Esophagus (tissue), 2 donors: ENCODE data around the gene SIPA1L2. TPM values are rescaled to one million over a fixed set of nuclear protein-coding genes. Genes with fewer than 3 reads are reported as not detected.
A peak's percentile ranks its signal among the peaks of the same experiment; 100 is the strongest.
"Not testable (repeated sequence)": the region's sequence is repeated elsewhere in the genome, so short reads cannot be mapped to it uniquely, and the experiment has no call there.

ENCODE experiments used
- H3K27ac ChIP-seq, 2 donors: one replicate each; pipeline ENCODE4 v1.5.1; 2013; ENCODE audit warnings: low read depth in 2 of 2, mild to moderate bottlenecking in 2 of 2, inconsistent platforms in 1 of 2, low read length in 1 of 2, moderate library complexity in 1 of 2
- H3K27me3 ChIP-seq, 2 donors: one replicate each; pipeline ENCODE4 v1.6.1; 2013; ENCODE audit warnings: low read length in 2 of 2, control low read depth in 1 of 2, mild to moderate bottlenecking in 1 of 2; ENCODE audit not compliant: insufficient read depth in 2 of 2, control insufficient read depth in 1 of 2
- H3K36me3 ChIP-seq, 2 donors: one replicate each; pipeline ENCODE4 v1.6.1; 2013; ENCODE audit warnings: low read length in 1 of 2; ENCODE audit not compliant: control insufficient read depth in 2 of 2, insufficient read depth in 2 of 2
- H3K4me1 ChIP-seq, 2 donors: one replicate each; pipeline ENCODE4 v1.6.1; 2013; ENCODE audit warnings: low read length in 1 of 2; ENCODE audit not compliant: control insufficient read depth in 2 of 2, insufficient read depth in 2 of 2
- H3K4me3 ChIP-seq, 2 donors: one replicate each; pipeline ENCODE4 v1.5.1; 2013; ENCODE audit warnings: low read length in 2 of 2, mild to moderate bottlenecking in 2 of 2, low read depth in 1 of 2, moderate library complexity in 1 of 2
- H3K9me3 ChIP-seq, 2 donors: one replicate each; pipeline ENCODE4 v1.6.1; 2013; ENCODE audit warnings: mild to moderate bottlenecking in 2 of 2, low read depth in 1 of 2, low read length in 1 of 2, moderate library complexity in 1 of 2; ENCODE audit not compliant: control insufficient read depth in 2 of 2, insufficient read depth in 1 of 2
- WGBS, 2 donors: extraction: QIAGEN DNeasy Blood & Tissue Kit; methylation state at CpG; one replicate each; pipeline ENCODE4 v1.1.7; 2013; 5-methylcytosine and 5-hydroxymethylcytosine counted together
- polyA plus RNA-seq, 2 donors: library from polyadenylated mRNA; stranded (reverse); fragments of 200-250 nt; gene quantifications; one replicate each; pipeline ENCODE4 v1.2.3, GENCODE V29; 2013
- donor health status: healthy with polysubstance abuse.
- donor health status: Bipolar disorder and iron deficiency.

The SIPA1L2 gene
- polyA plus RNA-seq, 2 donors: 11.2 to 16.5 TPM

GRCh38 chr1:232620356-232620969 is 9.5 kb downstream of the SIPA1L2 start:
- Histone ChIP-seq H3K4me3 (no peak overlapping the region), H3K36me3 (no peaks in the 10 kb centered on the region), H3K9me3 (no peaks in the 10 kb centered on the region), H3K4me1 (peaks cover 4 to 10% of the 10 kb centered on the region in 2 donors), H3K27ac (peak overlapping the region; percentile 5 to 68), H3K27me3 (no peaks in the 10 kb centered on the region)
- 34 to 49% methylated on average over 6 of the region's 6 CpGs for WGBS, 2 donors

DNA sequence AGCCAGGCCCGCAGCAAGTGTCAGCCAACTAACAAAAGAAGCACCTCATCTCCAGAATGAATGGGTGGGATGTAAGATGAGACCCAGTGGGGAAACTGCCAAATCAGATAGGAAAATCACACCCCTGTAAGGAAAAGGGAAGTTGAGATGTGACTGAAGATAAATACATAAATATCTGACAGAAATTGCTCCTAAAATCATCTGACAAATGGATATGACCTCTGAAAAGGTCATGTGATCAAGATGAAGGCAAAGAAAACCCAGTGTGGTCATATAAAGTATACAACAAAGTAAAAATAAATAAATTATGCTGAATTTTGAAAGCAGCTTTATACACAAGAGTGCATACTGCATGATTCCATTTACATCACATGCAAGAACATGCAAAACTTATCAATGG is 12.7 kb downstream of the SIPA1L2 start:
- Histone ChIP-seq H3K4me1 (peaks cover 4 to 6% of the 10 kb centered on the region in 2 donors), H3K27me3 (no peaks in the 10 kb centered on the region), H3K9me3 (no peaks in the 10 kb centered on the region), H3K4me3 (no peak overlapping the region), H3K36me3 (no peaks in the 10 kb centered on the region), H3K27ac (no peak overlapping the region)
- WGBS, 2 donors: 88 to 97% methylated on average over 1 of the region's 1 CpG

- WGBS, 2 donors: 85 to 86% methylated on average over 4 of the region's 4 CpGs
- Histone ChIP-seq H3K27me3 (no peaks in the 10 kb centered on the region), H3K4me3 (no peak overlapping the region)
These were observed 14.6 kb downstream of the SIPA1L2 start for GRCh38 chr1:232615306-232615800.

DNA sequence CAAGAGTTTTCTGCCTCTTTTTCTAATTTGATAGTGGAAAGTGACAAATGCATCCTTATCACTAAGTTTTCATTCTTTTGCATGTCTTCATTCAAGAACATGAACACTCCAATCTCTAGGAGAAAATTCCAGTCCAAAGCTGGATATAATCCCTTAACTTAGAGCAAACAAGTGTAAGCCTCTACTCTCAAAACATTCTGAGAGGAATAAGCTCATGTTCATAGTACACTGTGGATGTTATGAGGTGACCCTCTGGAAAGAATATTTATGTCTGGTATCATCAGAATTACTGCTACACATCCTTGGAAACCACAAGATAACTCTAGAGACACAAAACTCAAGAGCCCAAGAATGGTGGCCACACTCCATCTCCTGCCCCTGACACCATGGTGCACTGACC is 15.1 kb downstream of the SIPA1L2 start:
- Histone ChIP-seq H3K36me3 (no peaks in the 10 kb centered on the region), H3K27me3 (no peaks in the 10 kb centered on the region), H3K9me3 (no peaks in the 10 kb centered on the region), H3K4me3 (no peak overlapping the region), H3K27ac (no peak overlapping the region), H3K4me1 (peaks cover 4 to 5% of the 10 kb centered on the region in 2 donors)

More at GRCh38 chr1:232615306-232615800, 14.6 kb downstream of the SIPA1L2 start:
- H3K9me3 ChIP-seq: no peaks in the 10 kb centered on the region
- H3K36me3 ChIP-seq: no peaks in the 10 kb centered on the region
- no peak overlapping the region for H3K27ac ChIP-seq
- H3K4me1 ChIP-seq: peaks cover 4 to 5% of the 10 kb centered on the region in 2 donors

- Histone ChIP-seq H3K9me3 (no peaks in the 10 kb centered on the region), H3K4me3 (no peak overlapping the region), H3K27me3 (no peaks in the 10 kb centered on the region), H3K4me1 (peaks cover 4 to 5% of the 10 kb centered on the region in 2 donors), H3K27ac (peak overlapping the region in 1 of 2 donors; percentile 22), H3K36me3 (no peaks in the 10 kb centered on the region)
- WGBS, 2 donors: 40 to 43% methylated on average over 5 of the region's 5 CpGs
These were observed 16.1 kb downstream of the SIPA1L2 start for GRCh38 chr1:232613752-232614381.

GRCh38 chr1:232612836-232613235 is 17.1 kb downstream of the SIPA1L2 start:
- WGBS, 2 donors: 92 to 96% methylated on average over 7 of the region's 7 CpGs
- H3K36me3 ChIP-seq, H3K9me3 ChIP-seq, H3K4me1 ChIP-seq, H3K27me3 ChIP-seq, H3K27ac ChIP-seq, H3K4me3 ChIP-seq: not testable (repeated sequence)

DNA sequence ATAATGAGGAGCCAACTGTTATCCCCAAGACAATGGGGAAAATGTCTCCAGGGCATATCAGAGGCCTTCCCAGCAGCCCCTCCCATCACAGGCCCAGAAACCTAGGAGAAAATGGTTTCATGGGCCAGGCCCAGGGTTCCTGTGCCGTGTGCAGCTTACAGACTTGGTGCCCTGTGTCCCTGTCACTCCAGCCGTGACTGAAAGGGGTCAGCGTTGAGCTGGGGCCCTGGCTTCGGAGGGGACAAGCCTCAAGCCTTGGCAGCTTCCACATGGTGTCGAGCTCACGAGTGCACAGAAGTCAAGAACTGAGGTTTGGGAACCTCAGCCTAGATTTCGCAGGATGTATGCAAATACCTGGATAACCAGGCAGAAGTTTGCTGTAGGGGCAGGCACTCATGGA is 18.1 kb downstream of the SIPA1L2 start:
- Histone ChIP-seq H3K27me3 (no peaks in the 10 kb centered on the region), H3K4me3 (no peak overlapping the region), H3K27ac (no peak overlapping the region), H3K36me3 (no peaks in the 10 kb centered on the region), H3K4me1 (peaks cover 4 to 7% of the 10 kb centered on the region in 2 donors), H3K9me3 (no peaks in the 10 kb centered on the region)
- WGBS, 2 donors: 94 to 95% methylated on average over 7 of the region's 7 CpGs

DNA sequence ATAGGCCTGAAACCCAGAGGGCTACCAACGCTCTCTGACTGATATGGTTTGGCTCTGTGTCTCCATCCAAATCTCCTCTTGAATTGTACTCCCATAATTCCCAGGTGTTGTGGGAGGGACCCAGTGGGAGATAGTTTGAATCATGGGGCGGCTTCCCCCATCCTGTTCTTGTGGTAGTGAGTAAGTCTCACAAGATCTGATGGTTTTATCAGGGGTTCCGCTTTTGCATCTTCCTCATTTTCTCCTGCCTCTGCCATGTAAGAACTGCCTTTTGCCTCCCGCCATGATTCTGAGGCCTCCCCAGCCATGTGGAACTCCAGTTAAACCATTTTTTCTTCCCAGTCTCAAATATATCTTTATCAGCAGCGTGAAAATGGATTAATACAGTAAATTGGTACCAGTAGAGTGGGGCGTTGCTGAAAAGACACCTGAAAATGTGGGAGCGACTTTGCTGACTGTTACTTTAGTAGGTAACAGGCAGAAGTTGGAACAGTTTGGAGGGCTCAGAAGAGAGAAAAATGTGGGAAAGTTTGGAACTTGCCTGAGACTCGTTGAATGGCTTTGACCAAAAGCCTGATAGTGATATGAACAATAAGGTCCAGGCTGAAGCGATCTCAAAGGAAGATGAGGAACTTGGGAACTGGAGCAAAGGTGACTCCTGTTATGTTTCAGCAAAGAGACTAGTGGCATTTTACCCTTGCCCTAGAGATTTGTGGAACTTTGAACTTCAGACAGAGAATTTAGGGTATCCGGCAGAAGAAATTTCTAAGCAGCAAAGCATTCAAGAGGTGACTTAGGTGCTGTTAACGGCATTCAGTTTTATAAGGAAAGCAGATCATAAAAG is 18.8 kb downstream of the SIPA1L2 start:
- not testable (repeated sequence) for H3K36me3 ChIP-seq, H3K27me3 ChIP-seq, H3K4me3 ChIP-seq, H3K9me3 ChIP-seq, H3K27ac ChIP-seq, H3K4me1 ChIP-seq
- 85 to 90% methylated on average over 11 of the region's 11 CpGs for WGBS, 2 donors

GRCh38 chr1:232610192-232610901 is 19.6 kb downstream of the SIPA1L2 start:
- peaks cover 0 to 3% of the 10 kb centered on the region in 2 donors for H3K4me1 ChIP-seq
- H3K9me3 ChIP-seq: no peaks in the 10 kb centered on the region
- no peaks in the 10 kb centered on the region for H3K27me3 ChIP-seq
- no peak overlapping the region for H3K4me3 ChIP-seq
- WGBS, 2 donors: 83 to 87% methylated on average over 6 of the region's 6 CpGs
- H3K27ac ChIP-seq: no peak overlapping the region
- H3K36me3 ChIP-seq: no peaks in the 10 kb centered on the region
